ENCODE data around the gene PRDX1.

PRDX1 gene

GRCh38 chr1:45521413-45522323 lies at the start of gene PRDX1:
Gene PRDX1 (minus strand): TSS chr1:45521884. CDS start chr1:45519043, 2,841 bp downstream.
- DNase-seq = peak; percentile 94

- no peak for DNase-seq
Measured at GRCh38 chr1:45570631-45571030, 48.9 kb upstream of the PRDX1 start.

DNA sequence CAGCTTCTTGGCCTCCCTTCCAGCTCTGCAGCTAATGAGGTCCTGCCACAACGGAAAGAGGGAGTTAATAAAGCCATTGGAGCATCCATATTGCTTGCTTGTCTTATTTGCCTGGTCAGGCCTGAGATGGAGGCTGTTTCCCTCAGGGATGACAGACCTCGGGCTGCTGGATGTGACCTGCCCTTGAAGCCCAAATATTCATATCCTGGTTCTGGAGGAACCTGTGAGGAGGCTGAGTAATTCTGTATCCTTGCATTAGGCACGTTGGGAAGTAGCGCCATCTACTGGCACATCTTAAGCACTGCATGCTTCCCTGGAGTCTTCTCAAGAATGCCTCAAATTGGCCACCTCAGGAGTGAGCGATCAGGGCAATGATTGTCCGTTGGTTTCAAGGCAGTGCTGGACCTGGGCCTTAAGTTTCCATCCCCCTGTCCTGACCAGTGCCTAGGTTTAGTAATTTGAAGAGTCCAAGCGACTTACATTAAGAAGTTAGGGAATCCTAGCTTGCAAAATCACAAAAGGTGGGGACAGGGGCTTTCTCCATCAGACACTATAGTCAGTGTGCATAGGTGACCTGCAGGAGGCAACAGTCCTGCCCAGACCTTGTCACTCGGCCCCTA lies 48.4 kb upstream of the PRDX1 start:
- DNase-seq = peak; percentile 82

- DNase-seq = no peak
Measured at GRCh38 chr1:45569571-45569961, 47.9 kb upstream of the PRDX1 start.

DNA sequence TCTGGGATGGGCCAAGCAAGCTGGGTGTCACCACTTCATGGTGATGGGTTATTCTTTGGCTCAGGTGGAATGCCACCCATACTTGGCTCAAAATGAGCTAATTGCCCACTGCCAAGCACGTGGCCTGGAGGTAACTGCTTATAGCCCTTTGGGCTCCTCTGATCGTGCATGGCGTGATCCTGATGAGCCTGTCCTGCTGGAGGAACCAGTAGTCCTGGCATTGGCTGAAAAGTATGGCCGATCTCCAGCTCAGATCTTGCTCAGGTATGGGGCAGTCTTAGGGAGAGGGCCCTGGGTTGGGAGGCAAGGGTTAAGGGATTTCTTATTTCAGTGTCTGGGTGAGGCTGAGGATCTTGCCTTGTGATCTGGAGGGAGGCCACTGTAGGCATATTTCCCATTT lies 46.7 kb upstream of the PRDX1 start:
- DNase-seq = no peak

DNA sequence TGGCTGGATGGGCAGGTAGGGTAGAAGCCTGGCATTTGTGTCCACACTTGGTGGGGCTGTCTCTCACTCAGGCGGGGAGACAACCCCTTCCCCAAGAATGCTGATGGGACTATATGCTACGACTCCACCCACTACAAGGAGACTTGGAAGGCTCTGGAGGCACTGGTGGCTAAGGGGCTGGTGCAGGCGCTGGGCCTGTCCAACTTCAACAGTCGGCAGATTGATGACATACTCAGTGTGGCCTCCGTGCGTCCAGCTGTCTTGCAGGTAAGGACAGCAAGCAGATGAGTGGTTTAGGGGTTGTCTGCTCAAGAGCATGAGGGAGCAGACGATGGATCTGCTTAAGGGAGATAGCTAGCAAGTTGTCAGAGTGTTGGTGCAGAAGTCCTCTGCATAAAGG lies 46.2 kb upstream of the PRDX1 start:
- no peak for DNase-seq

GRCh38 chr1:45566722-45567121 lies 45.0 kb upstream of the PRDX1 start:
- DNase-seq = no peak

GRCh38 chr1:45563843-45564242 lies 42.2 kb upstream of the PRDX1 start:
- DNase-seq = no peak

DNA sequence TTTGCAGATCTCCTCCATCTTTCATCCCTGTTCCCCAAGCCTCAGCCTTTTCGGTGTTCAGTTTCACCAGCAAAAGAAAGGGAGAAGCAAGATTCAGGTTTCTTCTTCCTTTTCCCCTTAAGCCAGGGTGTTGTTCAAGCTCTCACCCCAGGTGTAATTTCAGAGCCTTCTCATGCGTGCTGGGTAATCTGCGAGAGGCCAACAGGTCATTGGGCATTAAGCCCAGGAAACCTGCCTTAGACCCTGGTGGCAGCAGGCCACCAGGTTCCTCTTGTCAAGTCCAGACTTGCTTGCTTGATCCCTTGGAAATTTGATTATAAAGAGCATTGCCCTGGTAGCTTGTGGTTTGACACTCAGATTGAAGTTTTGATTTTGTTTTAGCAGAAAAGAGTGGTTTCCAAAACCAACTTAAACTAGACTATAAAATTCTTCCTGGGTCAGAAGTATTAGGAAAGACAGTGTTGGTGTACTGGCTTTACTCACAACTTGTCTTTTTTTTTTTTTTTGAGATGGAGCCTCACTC lies 35.8 kb upstream of the PRDX1 start:
- DNase-seq = no peak

DNA sequence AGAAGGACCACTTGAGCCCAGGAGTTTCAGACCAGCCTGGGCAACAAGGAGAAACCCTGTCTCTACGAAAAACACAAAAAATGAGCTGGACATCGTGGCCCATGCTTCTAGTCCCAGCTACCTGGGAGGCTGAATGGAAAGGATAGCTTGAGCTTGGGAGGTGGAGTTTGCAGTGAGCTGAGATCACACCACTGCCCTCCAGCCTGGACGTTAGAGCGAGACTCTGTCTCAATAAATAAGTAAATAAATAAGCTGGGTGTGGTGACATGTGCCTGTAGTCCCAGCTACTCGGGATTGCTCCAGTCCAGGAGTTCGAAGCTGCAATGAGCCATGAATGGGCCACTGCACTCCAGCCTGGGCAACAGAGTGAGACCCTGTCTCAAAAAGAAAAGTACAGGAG lies 32.5 kb upstream of the PRDX1 start:
- no peak for DNase-seq

DNA sequence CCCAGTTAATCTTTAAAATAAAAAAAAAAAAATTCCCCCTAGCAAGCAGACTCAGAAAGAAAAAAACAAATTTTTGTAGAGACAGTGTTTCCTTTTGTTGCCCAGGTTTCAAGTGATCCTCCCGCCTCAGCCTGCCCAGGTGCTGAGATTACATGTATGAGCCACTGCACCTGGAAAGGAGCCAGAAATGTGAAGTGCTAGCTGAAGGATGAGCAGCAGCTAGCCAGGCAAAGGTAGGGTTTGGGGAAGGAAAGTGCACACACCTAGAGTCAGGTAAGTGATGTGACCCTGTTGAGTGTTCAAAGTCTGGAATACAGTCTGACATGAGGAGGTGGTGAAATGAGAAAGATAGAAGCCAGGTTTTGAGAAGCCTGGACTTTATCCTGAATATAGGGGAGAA lies 30.6 kb upstream of the PRDX1 start:
- DNase-seq = peak; percentile 81

DNA sequence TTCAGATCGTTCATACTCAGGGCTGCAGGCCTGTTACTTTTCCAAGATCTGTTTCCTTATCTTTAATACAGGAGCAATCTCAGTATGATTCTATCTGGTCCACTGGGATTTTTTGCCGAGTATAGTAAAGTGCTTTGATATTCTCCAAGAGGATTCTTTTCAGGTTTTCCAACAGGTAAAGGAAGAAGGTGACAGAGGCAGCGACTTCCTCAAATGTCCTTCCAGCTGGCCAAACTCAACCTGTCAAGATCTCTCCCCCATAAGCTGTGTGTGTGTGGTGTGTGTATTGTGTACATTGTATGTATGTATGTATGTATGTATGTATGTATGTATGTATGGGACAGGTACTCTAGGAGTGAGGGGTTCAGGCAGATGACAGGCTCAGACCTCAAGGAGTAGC lies 30.0 kb upstream of the PRDX1 start:
- DNase-seq = no peak

DNA sequence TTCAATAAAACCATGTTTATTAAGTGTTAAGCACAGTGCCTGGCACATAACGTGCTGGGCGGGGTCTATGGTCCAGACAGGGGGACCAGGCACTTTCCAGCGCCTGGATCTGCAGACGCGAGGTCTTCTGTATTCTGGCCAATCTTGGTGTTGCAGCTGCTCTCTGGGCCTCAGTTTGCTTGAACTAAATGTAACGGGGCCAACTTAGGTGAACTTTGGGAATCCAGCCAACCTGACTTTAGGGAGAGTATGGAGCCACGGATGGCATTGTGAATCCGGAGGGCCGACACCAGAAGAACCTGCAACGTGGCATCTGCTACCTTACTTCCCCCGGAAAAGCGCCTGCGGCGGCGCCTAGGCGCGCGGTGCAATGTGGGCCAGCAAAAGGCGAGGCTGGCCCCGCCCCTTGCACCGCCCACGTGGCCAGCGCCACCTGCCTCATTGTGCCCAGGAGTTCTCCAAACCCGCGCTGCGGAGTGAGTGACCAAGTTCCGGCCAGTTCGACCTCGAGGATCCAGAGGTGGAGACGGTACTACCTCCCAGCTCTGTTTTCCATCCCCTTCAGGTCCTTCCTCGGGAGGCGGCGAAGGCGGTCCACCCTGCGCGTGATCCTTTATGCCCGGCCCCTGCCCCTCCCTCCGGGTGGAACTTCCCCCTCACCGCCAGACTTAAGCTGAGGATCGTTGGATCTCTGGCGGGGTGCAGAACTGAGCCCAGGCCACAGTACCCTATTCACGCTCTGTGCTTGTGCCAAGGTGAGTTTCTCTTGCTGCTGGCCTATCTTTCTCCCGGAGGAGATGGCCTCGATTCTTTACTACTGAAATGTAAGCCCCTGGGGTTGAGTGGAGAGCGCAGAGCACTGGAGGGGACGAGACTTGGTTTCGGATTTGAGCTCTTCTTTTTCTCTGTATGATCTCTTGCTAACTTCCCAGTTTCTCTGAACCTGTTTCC lies 29.0 kb upstream of the PRDX1 start, which contains the start of gene AKR1A1:
TSS of gene AKR1A1 (plus strand) at position 426 of the 951 bp plus-strand sequence. CDS start 10,969 bp downstream, outside the sequence.
- peak; percentile 91 for DNase-seq

DNA sequence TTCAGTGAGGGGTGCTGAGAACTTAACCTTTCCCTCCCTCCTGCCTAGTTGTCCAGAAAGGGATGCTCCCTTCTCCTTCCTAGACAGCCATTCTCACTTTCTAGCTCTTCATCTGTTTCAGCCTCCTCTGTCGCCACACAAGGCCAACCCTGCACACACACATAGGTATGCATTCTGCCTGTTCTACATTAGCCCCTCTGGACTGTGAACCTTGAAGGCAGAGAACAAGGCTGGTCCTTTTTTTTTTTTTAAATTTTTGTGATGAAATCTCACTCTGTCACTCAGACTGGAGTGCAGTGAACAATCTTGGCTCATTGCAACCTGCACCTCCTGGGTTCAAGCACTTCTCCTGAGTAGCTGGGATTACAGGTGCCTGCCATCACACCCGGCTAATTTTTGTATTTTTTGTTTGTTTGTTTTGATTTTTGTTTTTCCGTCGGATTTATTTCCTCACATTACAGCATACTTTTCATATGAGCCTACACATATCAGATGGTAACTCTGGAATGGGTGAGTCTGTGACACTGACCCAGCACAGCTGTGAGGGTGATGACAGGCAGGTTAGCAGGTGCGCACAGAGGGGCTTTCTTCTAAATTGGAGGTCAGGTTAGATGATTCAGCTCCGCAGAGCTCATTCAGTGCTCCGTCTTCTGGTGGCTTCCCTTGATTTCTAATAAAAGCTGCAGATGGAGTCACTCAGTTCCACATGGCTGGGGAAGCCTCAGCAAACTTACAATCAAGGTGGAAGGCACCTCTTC lies 24.0 kb upstream of the PRDX1 start:
- no peak for DNase-seq

DNA sequence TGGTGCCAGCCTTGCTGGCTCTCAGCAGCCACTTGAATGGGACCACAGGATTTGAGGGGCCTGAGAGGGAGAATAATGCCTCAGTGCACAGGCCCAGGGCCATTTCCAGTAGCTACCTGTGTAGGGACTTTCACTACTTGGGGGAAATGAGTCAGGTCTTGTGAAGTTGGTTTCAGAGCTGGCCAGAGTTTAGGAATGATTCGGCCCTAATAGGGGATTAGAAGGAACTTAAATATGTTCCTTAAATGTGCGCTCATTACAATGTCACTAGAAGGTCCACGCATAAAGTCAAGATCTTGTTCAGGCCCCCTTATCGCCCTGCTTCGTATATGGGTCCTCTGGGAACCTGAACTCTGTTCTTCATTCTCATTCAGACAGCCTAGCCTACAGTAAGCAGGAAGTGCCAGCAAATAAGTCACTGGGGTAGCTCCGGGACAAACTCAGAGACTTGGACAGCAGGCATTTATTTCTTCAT lies 23.4 kb upstream of the PRDX1 start:
- DNase-seq = no peak

DNA sequence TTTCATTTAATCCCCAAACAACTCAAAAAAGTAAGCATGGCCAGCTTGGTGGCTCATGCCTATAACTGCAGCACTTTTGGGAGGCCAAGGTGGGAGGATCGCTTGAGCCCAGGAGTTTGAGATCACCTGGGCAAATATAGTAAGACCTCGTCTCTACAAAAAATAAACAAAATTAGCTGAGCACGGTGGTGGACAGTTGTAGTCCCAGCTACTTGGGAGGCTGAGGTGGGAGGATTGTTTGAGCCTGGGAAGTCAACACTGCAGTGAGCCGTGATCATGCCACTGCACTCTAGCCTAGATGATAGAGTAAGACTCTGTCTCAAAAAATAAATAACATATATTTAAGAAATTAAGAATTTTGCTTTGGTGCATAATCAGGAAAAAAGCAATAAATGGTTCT lies 22.8 kb upstream of the PRDX1 start:
- no peak for DNase-seq

- no peak for DNase-seq
Measured at GRCh38 chr1:45543581-45544417, 22.1 kb upstream of the PRDX1 start.

GRCh38 chr1:45542591-45542990 lies 20.9 kb upstream of the PRDX1 start:
- DNase-seq = no peak

DNA sequence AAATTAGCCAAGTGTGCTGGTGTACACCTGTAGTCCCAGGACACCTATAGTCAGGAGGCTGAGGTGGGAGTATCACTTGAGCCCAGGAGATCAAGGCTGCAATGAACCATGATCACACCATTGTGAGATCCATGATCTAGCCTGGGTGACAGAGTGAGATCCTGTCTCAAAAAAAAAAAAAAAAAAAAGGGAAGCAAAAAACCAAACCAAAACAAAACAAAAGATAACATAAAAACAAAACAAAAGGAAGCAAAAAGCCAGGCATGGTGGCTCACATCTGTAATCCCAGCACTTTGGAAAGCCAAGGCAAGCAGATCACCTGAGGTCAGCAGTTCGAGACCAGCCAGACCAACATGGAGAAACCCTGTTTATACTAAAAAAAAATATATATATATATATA lies 19.5 kb upstream of the PRDX1 start:
- no peak for DNase-seq

- no peak for DNase-seq
Measured at GRCh38 chr1:45536886-45537285, 15.2 kb upstream of the PRDX1 start.
